Adipose tissue (tissue), 3 donors: ENCODE measurements around the gene RPS15A. TPM values are rescaled to one million over a fixed set of nuclear protein-coding genes. Genes with fewer than 3 reads are reported as not detected.
"Not testable (repeated sequence)": the region's sequence is repeated elsewhere in the genome, so short reads cannot be mapped to it uniquely, and the experiment has no call there.

ENCODE experiments used
- H3K27ac ChIP-seq: one replicate; pipeline ENCODE4 v1.5.1; 2013; ENCODE audit warnings: low read depth, low read length
- WGBS, 3 donors: extraction: QIAGEN DNeasy Blood & Tissue Kit; methylation state at CpG; one replicate each; pipeline ENCODE4 v1.1.7; 2013; 5-methylcytosine and 5-hydroxymethylcytosine counted together
- polyA plus RNA-seq, 3 donors: library from polyadenylated mRNA; stranded (reverse); fragments of 200-250 nt; gene quantifications; one replicate each; pipeline ENCODE4 v1.2.3, GENCODE V29; 2013
- donor health status: healthy with polysubstance abuse.
- donor health status: Bipolar disorder and iron deficiency.
- donor health status: healthy.

The RPS15A gene
- polyA plus RNA-seq, 3 donors = 2,575 to 6,839 (median 3,547) TPM

- no peak overlapping the region for H3K27ac ChIP-seq
- 0% methylated on average over 15 of the region's 15 CpGs for WGBS, 3 donors
Observed at GRCh38 chr16:18800775-18801144, 10.6 kb upstream of the RPS15A start.

DNA sequence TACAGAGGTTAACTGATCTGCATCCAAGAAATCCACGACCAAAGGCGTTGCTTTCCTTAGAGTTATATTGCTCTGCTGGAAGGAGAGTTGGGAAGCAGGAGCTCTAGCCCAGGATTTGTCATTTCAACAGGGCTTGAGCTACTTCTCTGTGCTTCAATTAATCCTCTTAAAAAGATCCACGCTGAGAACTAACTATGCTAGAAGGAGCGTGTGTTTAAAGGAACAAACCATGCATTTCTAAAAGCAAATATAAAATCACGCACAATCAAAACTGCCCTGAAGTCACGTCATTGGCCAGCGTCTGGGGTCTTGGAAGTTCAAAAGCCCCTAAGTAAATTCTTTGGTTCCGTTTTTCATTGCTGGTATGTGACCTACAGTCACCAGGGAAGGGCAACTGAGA lies 10.2 kb upstream of the RPS15A start:
- H3K27ac ChIP-seq = no peak overlapping the region
- 2 to 4% (median 2%) methylated on average over 8 of the region's 8 CpGs for WGBS, 3 donors

GRCh38 chr16:18799500-18799899 lies 9.4 kb upstream of the RPS15A start:
- 65 to 83% (median 72%) methylated on average over 3 of the region's 3 CpGs for WGBS, 3 donors
- H3K27ac ChIP-seq = no peak overlapping the region

- no peak overlapping the region for H3K27ac ChIP-seq
- 47 to 83% (median 77%) methylated on average over 4 of the region's 4 CpGs for WGBS, 3 donors
Observed at GRCh38 chr16:18797746-18798145, 7.6 kb upstream of the RPS15A start.

DNA sequence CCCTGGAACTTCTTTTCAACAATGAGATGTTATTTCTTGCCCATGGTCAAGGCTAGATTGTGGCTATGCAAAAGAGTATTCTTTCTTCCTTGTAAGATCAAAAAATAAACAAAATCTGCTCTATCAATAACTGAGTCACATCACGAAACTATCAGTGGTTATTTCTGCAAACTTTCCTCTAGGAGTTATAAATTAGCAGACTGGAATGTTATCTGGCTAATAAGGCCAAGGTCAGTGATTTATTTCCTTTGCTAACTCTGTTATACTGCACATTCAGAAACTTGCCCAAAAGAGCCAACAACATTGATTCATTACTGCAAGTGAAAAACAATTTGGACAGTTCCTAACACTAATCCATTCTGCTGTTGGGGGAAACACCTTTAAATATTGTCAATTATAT lies 6.2 kb upstream of the RPS15A start:
- no peak overlapping the region for H3K27ac ChIP-seq
- 41 to 74% (median 70%) methylated on average over 1 of the region's 1 CpG for WGBS, 3 donors

DNA sequence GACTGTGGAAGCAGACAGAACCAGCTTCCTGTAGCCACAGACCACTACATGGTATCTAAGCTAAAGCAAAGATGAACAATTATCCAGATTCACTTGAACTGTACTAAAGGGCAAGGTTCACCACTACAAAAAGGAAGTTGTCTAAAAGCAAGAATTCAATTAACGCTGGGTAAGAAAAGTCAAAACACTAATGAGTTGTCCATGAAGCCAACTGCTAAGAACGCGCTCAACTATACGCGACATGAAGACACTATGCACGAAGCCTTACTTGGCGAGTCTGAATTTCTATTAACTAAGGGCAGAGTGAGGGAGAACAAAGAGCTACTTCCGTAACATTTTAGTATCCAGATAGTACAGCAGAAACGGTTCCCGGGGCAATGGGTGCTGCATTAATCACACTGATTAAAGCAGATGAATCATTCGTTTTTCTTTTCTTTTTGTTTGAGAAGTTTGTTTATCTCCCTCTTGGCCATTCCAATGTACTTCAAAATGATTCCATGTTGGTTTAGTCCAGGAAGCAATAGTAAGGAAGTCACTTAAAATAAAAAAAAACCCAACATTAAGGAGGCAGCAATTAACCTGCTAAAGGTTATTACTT lies 2.8 kb upstream of the RPS15A start:
- H3K27ac ChIP-seq = no peak overlapping the region
- WGBS, 3 donors = 88 to 96% (median 92%) methylated on average over 11 of the region's 11 CpGs

DNA sequence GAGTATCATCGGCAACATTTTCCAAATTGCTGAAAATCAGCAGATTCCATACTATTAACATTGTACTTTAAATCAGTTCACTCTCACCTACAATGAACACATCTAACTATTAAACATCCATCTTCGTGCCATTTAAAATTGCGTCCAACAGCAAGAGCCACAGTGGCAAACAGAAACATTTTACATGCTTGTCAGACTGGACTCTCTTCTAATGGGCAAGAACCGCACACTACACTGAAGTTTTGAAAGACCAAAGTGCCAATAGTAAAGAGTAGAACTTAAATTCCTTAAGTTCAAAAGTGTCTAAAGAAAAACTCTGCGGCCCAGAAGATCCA lies 652 bp downstream of the RPS15A start:
- 1% methylated on average over 5 of the region's 5 CpGs for WGBS, 3 donors
- H3K27ac ChIP-seq = no peak overlapping the region

DNA sequence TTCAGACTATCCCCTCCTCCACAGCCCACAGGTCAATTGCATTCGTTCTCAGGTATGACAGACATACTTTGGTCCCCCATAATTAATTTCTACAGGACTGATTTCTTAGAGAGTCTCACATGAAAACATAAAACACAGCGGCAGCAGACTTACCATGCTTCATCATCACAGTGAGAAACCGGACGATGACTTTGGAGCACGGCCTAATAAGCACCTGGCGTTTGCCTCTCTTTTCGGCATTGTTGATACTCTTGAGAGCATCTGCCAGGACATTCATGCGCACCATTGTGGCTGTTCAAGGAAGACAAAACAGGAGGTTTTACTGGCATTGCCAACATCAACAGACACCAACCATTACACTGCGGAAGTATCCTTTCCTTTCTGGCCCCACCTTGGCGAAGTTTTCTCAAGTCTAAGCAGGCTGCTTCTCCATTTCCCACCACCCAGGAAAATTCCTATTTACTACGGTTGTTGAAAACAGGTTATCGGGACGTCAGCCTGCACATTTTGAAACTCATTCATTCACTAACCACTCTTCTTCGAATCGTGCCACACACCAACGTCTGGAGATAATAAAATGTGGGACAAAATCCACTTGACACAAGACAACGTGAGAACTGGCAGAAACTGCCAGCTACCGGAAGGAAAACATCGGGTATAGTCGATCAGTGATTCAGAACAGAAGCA lies 1.2 kb downstream of the RPS15A start:
- WGBS, 3 donors = 7 to 14% (median 10%) methylated on average over 20 of the region's 20 CpGs
- no peak overlapping the region for H3K27ac ChIP-seq

GRCh38 chr16:18784917-18785623 lies 5.1 kb downstream of the RPS15A start:
- H3K27ac ChIP-seq = no peak overlapping the region
- 67 to 71% (median 70%) methylated on average over 8 of the region's 8 CpGs for WGBS, 3 donors

- no peak overlapping the region for H3K27ac ChIP-seq
- 80 to 84% (median 80%) methylated on average over 17 of the region's 17 CpGs for WGBS, 3 donors
Observed at GRCh38 chr16:18783430-18784341, 6.4 kb downstream of the RPS15A start.

DNA sequence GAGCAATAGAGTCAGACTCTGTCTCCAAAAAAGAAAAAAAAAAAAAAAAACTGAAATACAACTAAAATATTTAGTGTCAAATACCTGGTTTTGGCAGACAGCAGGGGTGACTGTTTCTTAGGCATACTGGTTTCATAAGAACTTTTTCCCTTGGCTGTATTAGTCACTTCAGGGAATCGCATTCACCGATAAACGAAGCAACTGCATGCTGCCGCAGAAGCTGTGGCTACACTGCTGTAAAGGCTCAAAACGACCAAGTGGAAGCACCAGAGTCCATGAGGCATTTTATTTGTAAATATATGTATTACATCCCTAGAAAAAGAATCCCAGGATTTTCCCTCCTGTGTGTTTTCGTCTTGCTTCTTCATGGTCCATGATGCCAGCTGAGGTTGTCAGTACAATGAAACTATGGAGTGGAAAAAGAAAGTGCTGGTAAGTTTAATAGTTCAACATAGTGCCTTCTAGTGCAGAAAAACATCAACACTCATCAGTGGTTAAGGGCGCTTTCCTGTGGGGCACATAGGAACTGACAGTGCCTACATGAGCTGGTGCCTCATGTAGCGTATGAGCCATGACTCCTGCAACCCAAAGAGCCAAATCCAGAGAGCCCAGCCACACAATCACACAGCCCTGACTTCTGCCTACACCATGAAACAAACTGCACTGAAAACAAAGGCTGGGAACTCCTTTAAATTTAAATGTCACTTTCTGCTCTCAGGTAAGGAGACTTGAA lies 7.3 kb downstream of the RPS15A start:
- WGBS, 3 donors = 89 to 90% (median 90%) methylated on average over 8 of the region's 8 CpGs

DNA sequence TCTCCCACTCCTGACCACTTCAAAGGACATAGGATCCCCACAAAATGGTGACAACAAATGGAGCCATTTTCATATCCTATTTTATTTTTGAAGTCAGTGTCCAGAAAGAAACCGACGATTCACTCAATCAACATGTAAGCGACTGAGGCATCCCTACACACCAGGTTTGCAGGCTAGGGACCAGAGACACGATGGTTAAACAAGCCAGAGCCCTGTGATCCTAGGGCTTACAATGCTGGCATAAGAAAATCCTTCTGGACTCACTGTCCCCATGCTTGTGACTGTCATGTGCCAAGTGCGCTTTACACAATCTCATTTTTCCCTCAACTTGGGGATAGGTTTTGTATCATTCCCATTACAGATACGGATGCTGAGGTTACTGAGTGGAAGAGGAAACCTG lies 8.9 kb downstream of the RPS15A start:
- 63 to 89% (median 82%) methylated on average over 3 to 5 of the region's 6 CpGs for WGBS, 3 donors
- H3K27ac ChIP-seq = not testable (repeated sequence)

More for the DNA sequence above, 7.3 kb downstream of the RPS15A start:
- no peak overlapping the region for H3K27ac ChIP-seq

DNA sequence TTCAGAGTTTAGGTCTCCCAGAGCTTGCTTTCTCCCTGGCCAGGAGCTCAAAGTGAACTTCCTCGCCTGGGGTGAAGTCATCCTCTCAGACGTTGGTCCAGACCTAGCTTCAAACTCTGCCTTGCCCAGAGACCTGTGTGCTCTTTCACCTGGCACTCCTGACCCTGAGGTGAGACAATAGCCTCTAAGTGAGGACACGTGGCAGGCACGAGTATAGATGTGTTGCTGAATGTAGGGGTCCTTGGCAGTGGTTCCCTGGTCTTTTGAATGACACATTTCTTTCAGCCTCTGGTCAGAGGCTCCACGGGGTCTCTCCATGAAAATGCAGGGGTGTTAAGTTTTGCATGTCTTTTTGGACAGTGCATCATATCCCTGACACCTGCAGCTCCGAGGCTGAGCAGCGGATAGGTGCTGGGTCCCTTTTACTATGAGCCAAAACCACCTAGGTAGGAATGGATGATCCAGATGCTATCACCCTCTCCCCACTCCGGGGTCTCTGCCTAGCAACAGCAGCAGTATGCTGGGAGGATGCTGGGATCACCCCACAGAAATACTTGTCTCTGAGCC lies 9.6 kb downstream of the RPS15A start:
- 59 to 67% (median 59%) methylated on average over 7 to 8 of the region's 8 CpGs for WGBS, 3 donors
- H3K27ac ChIP-seq = not testable (repeated sequence)

DNA sequence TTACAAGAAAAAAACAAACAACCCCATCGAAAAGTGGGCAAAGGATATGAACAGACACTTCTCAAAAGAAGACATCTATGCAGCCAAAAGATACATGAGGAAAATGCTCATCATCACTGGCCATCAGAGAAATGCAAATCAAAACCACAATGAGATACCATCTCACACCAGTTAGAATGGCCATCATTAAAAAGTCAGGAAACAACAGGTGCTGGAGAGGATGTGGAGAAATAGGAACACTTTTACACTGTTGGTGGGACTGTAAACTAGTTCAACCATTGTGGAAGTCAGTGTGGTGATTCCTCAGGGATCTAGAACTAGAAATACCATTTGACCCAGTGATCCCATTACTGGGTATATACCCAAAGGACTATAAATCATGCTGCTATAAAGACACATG lies 12.5 kb downstream of the RPS15A start:
- H3K27ac ChIP-seq = not testable (repeated sequence)
- WGBS, 3 donors = 80 to 100% (median 100%) methylated on average over 1 of the region's 1 CpG

- WGBS, 3 donors = 57 to 83% (median 58%) methylated on average over 5 of the region's 5 CpGs
- not testable (repeated sequence) for H3K27ac ChIP-seq
Observed at GRCh38 chr16:18776334-18776733, 13.8 kb downstream of the RPS15A start.

DNA sequence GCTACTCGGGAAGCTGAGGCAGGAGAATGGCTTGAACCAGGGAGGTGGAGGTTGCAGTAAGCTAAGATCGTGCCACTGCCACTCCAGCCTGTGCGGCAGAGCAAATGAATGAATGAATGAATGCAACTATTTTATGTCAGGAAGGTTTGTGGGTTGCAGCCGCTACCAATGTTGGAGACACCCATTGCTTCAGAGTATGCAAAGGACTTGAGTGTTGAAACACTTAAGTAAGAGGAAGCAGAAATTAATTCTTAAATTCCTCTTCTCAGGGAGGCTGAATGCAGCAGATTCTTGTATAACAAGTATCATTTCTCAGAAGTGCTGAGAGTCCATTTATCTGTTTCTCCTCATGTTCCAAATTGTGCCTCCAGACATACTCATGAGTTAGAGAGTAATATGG lies 15.5 kb downstream of the RPS15A start:
- H3K27ac ChIP-seq = not testable (repeated sequence)
- WGBS, 3 donors = 70 to 98% (median 88%) methylated on average over 4 of the region's 4 CpGs

- 58 to 79% (median 60%) methylated on average over 7 of the region's 7 CpGs for WGBS, 3 donors
Observed at GRCh38 chr16:18772171-18772570, 18.0 kb downstream of the RPS15A start.

More at GRCh38 chr16:18772171-18772570, 18.0 kb downstream of the RPS15A start:
- not testable (repeated sequence) for H3K27ac ChIP-seq
